ENCODE results near the gene TCP11L2. TPM values are rescaled to one million over a fixed set of nuclear protein-coding genes. Genes with fewer than 3 reads are reported as not detected.
A peak's percentile ranks its signal among the peaks of the same experiment; 100 is the strongest.

Gene TCP11L2
- total and polyA plus RNA-seq, 2 of the 8 experiments (the other 6 are each of a cell fraction or from before 2014, with no cell fraction given), result 2.1 to 7.1 TPM

DNA sequence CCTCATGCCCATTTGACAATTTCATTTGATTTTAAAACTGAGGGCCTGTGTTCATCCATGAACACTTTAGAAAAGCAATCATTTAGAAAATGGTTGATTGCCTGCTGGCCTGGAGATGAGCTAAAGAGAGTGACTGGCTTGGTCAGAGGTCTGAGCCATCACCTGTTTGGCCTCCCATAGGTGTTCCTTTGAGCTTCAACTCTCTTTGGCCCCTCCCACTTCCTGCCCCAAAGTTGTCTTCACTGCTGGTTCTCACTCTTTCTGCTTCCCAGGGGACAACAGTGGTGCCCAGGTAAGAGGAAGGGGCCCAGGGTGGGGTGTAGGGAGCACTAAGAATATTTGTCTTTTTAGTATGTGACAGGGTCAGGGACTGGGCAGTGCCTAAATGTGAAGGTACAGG is 4.9 kb upstream of the TCP11L2 start:
- FAIRE-seq, result no peak

More for the DNA sequence above, 4.9 kb upstream of the TCP11L2 start:
- H3K9ac ChIP-seq (replicated peaks in 1 of 4; ENCODE audit: extremely low read depth in 1 of 4, low read depth in 3 of 4, low read length in 3 of 4), result no peak overlapping the region
- H3K23ac ChIP-seq (ENCODE audit: insufficient read length), result no peak overlapping the region
- no peak overlapping the region for H2BK120ac ChIP-seq (replicated peaks; ENCODE audit: low read depth, low read length)
- peaks cover 0 to 10% (median 6%) of the 10 kb centered on the region in 4 experiments; a peak in 6 of 7 replicates for H3K4me1 ChIP-seq (replicated peaks in 1 of 4; ENCODE audit: control insufficient read depth in 3 of 4, insufficient read depth in 4 of 4, low read length in 3 of 4)
- no peaks in the 10 kb centered on the region for H3K36me3 ChIP-seq (ENCODE audit: control insufficient read depth in 2 of 4, insufficient read depth in 4 of 4, low read length in 3 of 4)
- no peak overlapping the region for H2AK5ac ChIP-seq (ENCODE audit: low read depth, low read length)
- DNase-seq (ENCODE audit: low read depth in 1 of 2, low spot score in 2 of 2), result no peak
- no peaks in the 10 kb centered on the region for H3K9me3 ChIP-seq (ENCODE audit: insufficient read depth in 2 of 2, low read depth in 1 of 2, low read length in 1 of 2)
- no peaks in the 10 kb centered on the region for H4K20me1 ChIP-seq (replicated peaks in 1 of 2; ENCODE audit: control insufficient read depth in 1 of 2, insufficient read depth in 2 of 2, low read length in 2 of 2)
- H2BK20ac ChIP-seq (ENCODE audit: low read length), result no peak overlapping the region
- TF ChIP-seq SP1 (IDR thresholded peaks at IDR 0.05; ENCODE audit: low read depth, low read length) (0 out of 2 replicates have a peak, but pooled peaks have one; percentile 13), RAD21 (IDR thresholded peaks at IDR 0.05 in 1 of 2, conservative IDR thresholded peaks at IDR 0.05 in 1 of 2; ENCODE audit: low read depth in 2 of 2, low read length in 2 of 2) (0 out of 4 replicates have a peak, but pooled peaks of 1 of the 2 experiments have one; percentile 1)
- TF ChIP-seq, protein P1, sequence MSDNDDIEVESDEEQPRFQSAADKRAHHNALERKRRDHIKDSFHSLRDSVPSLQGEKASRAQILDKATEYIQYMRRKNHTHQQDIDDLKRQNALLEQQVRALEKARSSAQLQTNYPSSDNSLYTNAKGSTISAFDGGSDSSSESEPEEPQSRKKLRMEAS (IDR thresholded peaks at IDR 0.05), result no peak
- no peak overlapping the region for H4K5ac ChIP-seq (ENCODE audit: insufficient read length, low read depth, low read length)
- no peak overlapping the region for H2BK12ac ChIP-seq (ENCODE audit: low read depth, low read length)
- H4K91ac ChIP-seq (replicated peaks; ENCODE audit: insufficient read length, low read length), result no peak overlapping the region
- 0 out of 2 replicates have a peak overlapping the region, but pooled peaks have one; percentile 24 for H2AFZ ChIP-seq (ENCODE audit: low read length)
- no peak overlapping the region for H3K4me3 ChIP-seq (ENCODE audit: extremely low read depth in 1 of 4, insufficient read depth in 2 of 4, low read depth in 3 of 4, low read length in 4 of 4)
- ChIA-PET POLR2A (ENCODE audit: partially characterized antibody) (no interaction called here), CTCF (ENCODE audit: partially characterized antibody) (interaction anchor here (0.7 to 4.1 kb wide), 5 partner anchors 12 to 149 kb away, joined by 3 to 28 read pairs (median 3); no protein-coding TSS in a partner anchor)
- H3K79me1 ChIP-seq (ENCODE audit: low read depth, low read length), result no peaks in the 10 kb centered on the region
- H2BK15ac ChIP-seq (ENCODE audit: low read length), result no peak overlapping the region
- no peak overlapping the region for H3K27ac ChIP-seq (ENCODE audit: low read depth, low read length)
- no peaks in the 10 kb centered on the region for H3K79me2 ChIP-seq (ENCODE audit: control insufficient read depth in 1 of 2, insufficient read depth in 2 of 2, low read length in 2 of 2)
- no peak overlapping the region for H3K14ac ChIP-seq (ENCODE audit: insufficient read length)
- H3K23me2 ChIP-seq (ENCODE audit: low read depth, low read length), result peaks cover 4% of the 10 kb centered on the region; the same call in 1 of the 2 replicates
- H3K4ac ChIP-seq (replicated peaks; ENCODE audit: insufficient read length, low read depth, low read length), result no peak overlapping the region
- H3K4me2 ChIP-seq (ENCODE audit: insufficient read depth in 1 of 2, low read depth in 2 of 2, low read length in 2 of 2), result no peak overlapping the region
- H4K8ac ChIP-seq (ENCODE audit: extremely low read depth, insufficient read depth, low read length), result no peak overlapping the region
- H3K56ac ChIP-seq (replicated peaks; ENCODE audit: insufficient read length, low read depth, low read length), result no peak overlapping the region
- H3K27me3 ChIP-seq (replicated peaks in 1 of 4; ENCODE audit: control insufficient read depth in 3 of 4, extremely low read depth in 1 of 4, insufficient read depth in 3 of 4, low read length in 3 of 4), result no peaks in the 10 kb centered on the region
- H2BK5ac ChIP-seq (ENCODE audit: low read depth, low read length), result no peak overlapping the region
- H3K18ac ChIP-seq (ENCODE audit: extremely low read depth, low read length), result no peak overlapping the region
